ENCODE measurements around the gene EXOC6B. TPM values are rescaled to one million over a fixed set of nuclear protein-coding genes. Genes with fewer than 3 reads are reported as not detected.

Gene EXOC6B
- total RNA-seq, 1 donor from 2014 or later = 32.4 TPM

GRCh38 chr2:72439892-72440291 is 385.9 kb downstream of the EXOC6B start:
- H3K27me3 ChIP-seq = no peaks in the 10 kb centered on the region
- H3K36me3 ChIP-seq = peaks cover 0 to 3% of the 10 kb centered on the region in 2 donors
- H3K9me3 ChIP-seq = peaks cover 0 to 10% of the 10 kb centered on the region in 2 donors
- no peak for DNase-seq (ENCODE audit: low spot score in 2 of 2)
- no peak overlapping the region for H3K27ac ChIP-seq
- no peak overlapping the region for H3K4me3 ChIP-seq
- intact Hi-C loops (cut with DNase I) = no loop called here
- TF ChIP-seq CTCF (IDR thresholded peaks at IDR 0.05) = no peak
- H3K4me1 ChIP-seq = no peaks in the 10 kb centered on the region

GRCh38 chr2:72438364-72438763 is 387.5 kb downstream of the EXOC6B start:
- H3K4me3 ChIP-seq = no peak overlapping the region
- H3K9me3 ChIP-seq = peaks cover 0 to 10% of the 10 kb centered on the region in 2 donors
- no peaks in the 10 kb centered on the region for H3K27me3 ChIP-seq
- peaks cover 0 to 3% of the 10 kb centered on the region in 2 donors for H3K36me3 ChIP-seq
- no peak for DNase-seq (ENCODE audit: low spot score in 2 of 2)
- H3K27ac ChIP-seq = no peak overlapping the region
- H3K4me1 ChIP-seq = no peaks in the 10 kb centered on the region
- intact Hi-C loops (cut with DNase I) = no loop called here
- no peak for TF ChIP-seq CTCF (IDR thresholded peaks at IDR 0.05)

- Histone ChIP-seq H3K4me3 (no peak overlapping the region), H3K9me3 (peaks cover 0 to 6% of the 10 kb centered on the region in 2 donors), H3K27ac (no peak overlapping the region), H3K36me3 (no peaks in the 10 kb centered on the region), H3K27me3 (no peaks in the 10 kb centered on the region), H3K4me1 (no peaks in the 10 kb centered on the region)
- intact Hi-C loops (cut with DNase I) = no loop called here
- DNase-seq (ENCODE audit: low spot score in 2 of 2) = no peak
- TF ChIP-seq CTCF (IDR thresholded peaks at IDR 0.05) = no peak
Measured at GRCh38 chr2:72431737-72432136, 394.1 kb downstream of the EXOC6B start.

GRCh38 chr2:72427022-72427861 is 398.6 kb downstream of the EXOC6B start:
- no peaks in the 10 kb centered on the region for H3K9me3 ChIP-seq
- DNase-seq (ENCODE audit: low spot score in 2 of 2) = no peak
- peaks cover 0 to 6% of the 10 kb centered on the region in 2 donors for H3K36me3 ChIP-seq
- H3K4me1 ChIP-seq = no peaks in the 10 kb centered on the region
- no peak for TF ChIP-seq CTCF (IDR thresholded peaks at IDR 0.05)
- H3K27ac ChIP-seq = no peak overlapping the region
- intact Hi-C loops (cut with DNase I) = no loop called here
- no peaks in the 10 kb centered on the region for H3K27me3 ChIP-seq
- H3K4me3 ChIP-seq = no peak overlapping the region

- TF ChIP-seq CTCF (IDR thresholded peaks at IDR 0.05) = no peak
- Histone ChIP-seq H3K27me3 (no peaks in the 10 kb centered on the region), H3K4me1 (no peaks in the 10 kb centered on the region), H3K27ac (no peak overlapping the region), H3K4me3 (no peak overlapping the region), H3K9me3 (peaks cover 5 to 9% of the 10 kb centered on the region in 2 donors), H3K36me3 (peaks cover 0 to 10% of the 10 kb centered on the region in 2 donors)
- DNase-seq (ENCODE audit: low spot score in 2 of 2) = no peak
- intact Hi-C loops (cut with DNase I) = no loop called here
Measured at GRCh38 chr2:72425996-72426395, 399.8 kb downstream of the EXOC6B start.
